ENCODE results near the gene SAMD9.
"Not testable (repeated sequence)": the region's sequence is repeated elsewhere in the genome, so short reads cannot be mapped to it uniquely, and the experiment has no call there.

Gene SAMD9

GRCh38 chr7:93138576-93138975 is 20.8 kb upstream of the SAMD9 start:
- H3K27me3 ChIP-seq (replicated peaks), result no peaks in the 10 kb centered on the region
- no peak overlapping the region for H3K4me3 ChIP-seq (ENCODE audit: low read depth, low read length)
- TF ChIP-seq, protein P1, sequence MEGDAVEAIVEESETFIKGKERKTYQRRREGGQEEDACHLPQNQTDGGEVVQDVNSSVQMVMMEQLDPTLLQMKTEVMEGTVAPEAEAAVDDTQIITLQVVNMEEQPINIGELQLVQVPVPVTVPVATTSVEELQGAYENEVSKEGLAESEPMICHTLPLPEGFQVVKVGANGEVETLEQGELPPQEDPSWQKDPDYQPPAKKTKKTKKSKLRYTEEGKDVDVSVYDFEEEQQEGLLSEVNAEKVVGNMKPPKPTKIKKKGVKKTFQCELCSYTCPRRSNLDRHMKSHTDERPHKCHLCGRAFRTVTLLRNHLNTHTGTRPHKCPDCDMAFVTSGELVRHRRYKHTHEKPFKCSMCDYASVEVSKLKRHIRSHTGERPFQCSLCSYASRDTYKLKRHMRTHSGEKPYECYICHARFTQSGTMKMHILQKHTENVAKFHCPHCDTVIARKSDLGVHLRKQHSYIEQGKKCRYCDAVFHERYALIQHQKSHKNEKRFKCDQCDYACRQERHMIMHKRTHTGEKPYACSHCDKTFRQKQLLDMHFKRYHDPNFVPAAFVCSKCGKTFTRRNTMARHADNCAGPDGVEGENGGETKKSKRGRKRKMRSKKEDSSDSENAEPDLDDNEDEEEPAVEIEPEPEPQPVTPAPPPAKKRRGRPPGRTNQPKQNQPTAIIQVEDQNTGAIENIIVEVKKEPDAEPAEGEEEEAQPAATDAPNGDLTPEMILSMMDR (IDR thresholded peaks at IDR 0.05; ENCODE audit: low read depth, low read length, missing control alignments), result no peak
- no peak overlapping the region for H3K27ac ChIP-seq
- in situ Hi-C loops (cut with HindIII; ENCODE audit: low pct_ligation_motif_present, low sequenced_read_pairs), result no loop called here
- H3K36me3 ChIP-seq (replicated peaks), result peaks cover 7% of the 10 kb centered on the region
- no peak for DNase-seq

DNA sequence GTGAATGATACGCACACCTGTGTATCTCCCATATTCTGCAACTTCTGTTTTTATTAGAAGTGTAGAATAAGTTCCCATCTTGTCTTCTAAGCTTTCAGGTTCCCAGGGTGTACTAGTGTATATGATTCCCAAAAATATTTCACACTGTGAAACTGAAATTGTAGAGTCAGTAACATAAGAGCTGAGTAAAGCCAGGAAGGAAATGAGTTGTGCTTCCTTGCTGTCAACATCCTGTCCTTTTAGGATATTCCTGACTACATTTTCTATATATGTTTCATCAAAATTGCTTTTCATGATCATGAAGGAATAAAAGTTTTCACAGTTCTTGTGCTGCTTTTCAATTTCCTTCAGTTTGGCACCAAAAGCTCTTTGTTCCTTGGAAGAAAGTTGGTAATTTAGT is 15.2 kb upstream of the SAMD9 start:
- TF ChIP-seq, protein P1 (IDR thresholded peaks at IDR 0.05; ENCODE audit: low read depth, low read length, missing control alignments), result no peak
- no peak for DNase-seq
- Histone ChIP-seq H3K27me3 (replicated peaks) (no peaks in the 10 kb centered on the region), H3K36me3 (replicated peaks) (peaks cover 7% of the 10 kb centered on the region), H3K4me3 (ENCODE audit: low read depth, low read length) (no peak overlapping the region), H3K27ac (no peak overlapping the region)
- in situ Hi-C loops (cut with HindIII; ENCODE audit: low pct_ligation_motif_present, low sequenced_read_pairs), result no loop called here

DNA sequence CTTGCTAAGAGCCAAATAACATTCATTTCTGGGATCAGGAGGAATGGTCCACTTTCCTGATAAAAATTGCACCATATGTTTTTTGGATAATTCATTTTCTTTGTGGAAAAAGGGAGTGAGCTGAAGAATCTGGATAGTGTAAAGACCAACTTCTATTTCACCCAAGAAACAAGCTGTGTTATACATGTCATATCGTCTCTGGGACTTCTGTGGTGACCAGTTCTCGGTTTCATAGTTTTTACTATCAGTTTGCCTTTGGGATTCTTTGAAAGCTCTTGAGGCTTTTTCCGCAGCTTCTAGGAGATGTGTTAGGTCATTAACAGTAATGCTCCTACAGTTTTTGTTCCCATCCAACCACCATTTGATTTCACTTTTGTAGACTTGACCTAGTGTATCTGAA is 14.4 kb upstream of the SAMD9 start:
- H3K4me3 ChIP-seq (ENCODE audit: low read depth, low read length), result no peak overlapping the region
- no peak for DNase-seq
- H3K27ac ChIP-seq, result no peak overlapping the region
- H3K27me3 ChIP-seq (replicated peaks), result no peaks in the 10 kb centered on the region
- peaks cover 7% of the 10 kb centered on the region for H3K36me3 ChIP-seq (replicated peaks)
- in situ Hi-C loops (cut with HindIII; ENCODE audit: low pct_ligation_motif_present, low sequenced_read_pairs), result no loop called here
- TF ChIP-seq, protein P1 (IDR thresholded peaks at IDR 0.05; ENCODE audit: low read depth, low read length, missing control alignments), result no peak

DNA sequence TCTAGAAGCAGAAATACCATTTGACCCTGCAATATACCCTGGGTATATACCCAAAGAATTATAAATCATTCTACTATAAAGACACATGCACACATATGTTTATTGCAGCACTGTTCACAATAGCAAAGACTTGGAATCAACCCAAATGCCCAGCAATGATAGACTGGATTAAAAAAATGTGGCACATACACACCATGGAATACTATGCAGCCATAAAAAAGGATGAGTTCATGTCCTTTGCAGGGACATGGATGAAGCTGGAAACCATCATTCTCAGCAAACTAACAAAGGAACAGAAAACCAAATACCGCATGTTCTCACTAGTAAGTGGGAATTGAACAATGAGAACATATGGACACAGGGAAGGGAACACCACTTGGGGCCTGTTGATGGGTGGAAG is 9.2 kb upstream of the SAMD9 start:
- H3K36me3 ChIP-seq (replicated peaks); DNase-seq; H3K27ac ChIP-seq; H3K4me3 ChIP-seq (ENCODE audit: low read depth, low read length); in situ Hi-C loops (cut with HindIII; ENCODE audit: low pct_ligation_motif_present, low sequenced_read_pairs); H3K27me3 ChIP-seq (replicated peaks): not testable (repeated sequence)

DNA sequence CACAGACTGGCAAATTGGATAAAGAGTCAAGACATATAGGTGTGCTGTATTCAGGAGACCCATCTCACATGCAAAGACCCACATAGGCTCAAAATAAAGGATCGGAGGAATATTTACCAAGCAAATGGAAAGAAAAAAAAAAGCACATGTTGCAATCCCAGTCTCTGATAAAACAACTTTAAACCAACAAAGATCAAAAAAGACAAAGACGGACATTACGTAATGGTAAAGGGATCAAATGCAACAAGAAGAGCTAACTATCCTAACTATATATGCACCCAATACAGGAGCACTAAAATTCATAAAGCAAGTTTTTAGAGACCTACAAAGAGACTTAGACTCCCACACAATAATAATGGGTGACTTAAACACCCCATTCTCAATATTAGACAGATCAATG is 5.8 kb upstream of the SAMD9 start:
- H3K27me3 ChIP-seq (replicated peaks); H3K27ac ChIP-seq; DNase-seq; H3K36me3 ChIP-seq (replicated peaks); H3K4me3 ChIP-seq (ENCODE audit: low read depth, low read length); in situ Hi-C loops (cut with HindIII; ENCODE audit: low pct_ligation_motif_present, low sequenced_read_pairs): not testable (repeated sequence)

GRCh38 chr7:93120592-93121549 is 3.1 kb upstream of the SAMD9 start:
- in situ Hi-C loops (cut with HindIII; ENCODE audit: low pct_ligation_motif_present, low sequenced_read_pairs), result no loop called here
- TF ChIP-seq, protein P1 (IDR thresholded peaks at IDR 0.05; ENCODE audit: low read depth, low read length, missing control alignments), result no peak

More at GRCh38 chr7:93120592-93121549, 3.1 kb upstream of the SAMD9 start:
- Histone ChIP-seq H3K27ac (no peak overlapping the region), H3K4me3 (ENCODE audit: low read depth, low read length) (no peak overlapping the region), H3K36me3 (replicated peaks) (no peaks in the 10 kb centered on the region), H3K27me3 (replicated peaks) (no peaks in the 10 kb centered on the region)
- DNase-seq, result no peak

Data from brain microvascular endothelial cell (primary cell).